Measurements from ENCODE around the gene EXT2.

The EXT2 gene

DNA sequence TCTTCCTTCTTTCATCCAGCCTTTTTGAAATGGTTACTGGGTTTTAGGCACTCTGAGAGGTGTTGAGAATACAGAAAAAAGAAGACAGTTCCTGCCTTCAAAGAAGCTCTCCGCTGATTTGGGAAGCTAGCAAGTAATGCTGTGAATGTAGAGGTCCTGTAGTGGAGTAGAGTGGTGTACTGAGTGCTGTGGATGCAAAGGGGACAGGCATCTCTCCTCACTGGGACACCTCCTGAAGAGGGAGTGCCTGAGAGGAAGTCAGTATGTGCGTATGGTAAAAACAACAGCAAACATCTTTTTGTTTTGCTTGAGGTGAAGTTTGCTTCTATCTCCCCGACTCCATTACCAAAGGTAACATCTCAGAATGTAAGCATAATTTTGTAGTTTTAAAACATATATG is 77.5 kb downstream of the EXT2 start:
- DNase-seq = no peak

- DNase-seq = no peak
These were observed 79.4 kb downstream of the EXT2 start for GRCh38 chr11:44174842-44175241.

DNA sequence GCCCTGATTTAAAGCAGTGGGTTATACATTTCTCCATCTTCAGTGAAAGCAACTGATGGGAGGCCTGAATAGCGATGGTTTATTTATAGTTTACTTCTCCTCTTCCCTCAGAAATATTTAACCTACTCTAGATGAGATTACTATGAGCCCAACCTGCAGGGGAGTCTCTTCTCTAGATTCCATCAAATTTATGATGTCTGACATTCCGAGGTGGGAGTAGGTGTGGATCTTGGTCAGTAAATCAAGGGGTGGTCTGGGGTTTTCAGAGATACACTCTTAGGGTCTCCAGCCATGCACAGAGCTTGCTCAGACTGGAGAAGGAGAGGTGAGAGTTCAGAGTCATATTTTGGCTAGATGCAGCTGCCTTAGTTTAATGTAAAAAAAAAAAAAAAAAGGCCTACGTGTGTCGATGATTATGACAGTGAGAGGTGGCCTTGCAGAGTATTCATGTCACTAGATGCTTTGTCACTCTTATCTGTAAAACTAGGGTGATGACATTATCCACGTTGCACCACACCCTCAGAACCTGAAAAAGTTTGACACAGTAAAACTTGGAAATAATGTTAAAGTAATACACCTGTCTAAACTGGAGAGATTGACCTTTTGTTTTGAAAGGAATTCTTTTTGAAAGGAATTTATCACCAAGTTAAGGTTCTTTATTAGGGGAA is 81.2 kb downstream of the EXT2 start:
- DNase-seq = no peak

DNA sequence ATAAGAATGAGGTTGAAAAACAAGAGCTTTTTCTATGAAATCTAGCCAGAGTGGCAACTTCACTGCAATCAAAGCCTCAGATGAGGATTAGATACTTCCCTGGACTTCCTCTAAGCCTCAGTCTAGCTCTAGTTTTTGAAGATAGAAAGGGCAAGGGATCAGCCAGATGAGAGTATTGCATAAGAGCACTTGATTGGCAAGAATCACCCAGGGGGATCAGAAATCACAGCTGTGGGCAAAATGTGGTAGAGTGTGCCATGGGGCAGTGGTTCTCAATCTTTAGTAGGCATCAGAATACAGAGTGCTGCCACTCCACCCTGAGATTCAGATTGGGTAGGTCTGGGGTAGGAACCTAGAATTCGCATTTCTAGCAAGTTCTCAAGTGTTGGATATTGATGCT is 82.4 kb downstream of the EXT2 start:
- no peak for DNase-seq

GRCh38 chr11:44178381-44178780 is 82.9 kb downstream of the EXT2 start:
- DNase-seq = no peak

GRCh38 chr11:44179173-44179572 is 83.7 kb downstream of the EXT2 start:
- no peak for DNase-seq

- no peak for DNase-seq
These were observed 84.6 kb downstream of the EXT2 start for GRCh38 chr11:44180107-44180506.

DNA sequence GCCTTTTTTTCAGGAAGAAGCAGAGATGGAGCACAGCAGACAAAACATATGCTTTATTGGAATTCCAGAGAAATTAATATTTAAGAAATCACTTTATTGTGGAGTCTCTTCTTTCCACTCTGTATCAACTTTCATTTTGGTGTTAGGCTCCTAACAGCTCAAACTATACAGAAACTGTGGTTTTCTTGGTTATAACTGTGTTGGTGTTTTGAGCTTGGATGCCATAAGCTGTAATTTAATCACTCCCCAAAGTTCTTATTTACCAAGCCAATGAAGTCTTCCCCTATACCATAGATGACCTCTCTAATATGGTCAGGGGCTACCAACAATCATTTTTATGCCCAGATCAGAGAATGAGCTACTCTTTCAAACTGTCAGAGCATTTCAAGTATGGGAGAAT is 90.0 kb downstream of the EXT2 start:
- DNase-seq = no peak

- no peak for DNase-seq
These were observed 90.9 kb downstream of the EXT2 start for GRCh38 chr11:44186321-44186930.

DNA sequence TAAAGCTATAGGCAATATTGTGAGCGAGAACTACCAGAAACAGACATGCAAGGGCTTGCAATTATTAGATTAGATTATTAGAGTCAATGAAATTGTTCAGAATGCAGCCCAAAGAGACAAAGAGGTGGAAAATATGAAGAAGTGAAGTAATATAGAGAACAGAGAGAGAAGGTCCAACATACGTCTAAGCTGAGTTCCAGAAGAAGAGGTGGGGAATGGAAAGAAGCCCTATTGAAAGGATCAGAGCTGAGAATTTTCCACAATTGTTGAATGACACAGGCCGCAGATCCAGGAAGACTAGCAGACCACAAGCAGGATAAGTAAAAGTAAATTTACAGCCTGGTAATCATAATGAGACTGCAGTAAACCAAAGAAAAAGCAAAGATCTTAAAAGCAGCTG is 93.2 kb downstream of the EXT2 start:
- no peak for DNase-seq

DNA sequence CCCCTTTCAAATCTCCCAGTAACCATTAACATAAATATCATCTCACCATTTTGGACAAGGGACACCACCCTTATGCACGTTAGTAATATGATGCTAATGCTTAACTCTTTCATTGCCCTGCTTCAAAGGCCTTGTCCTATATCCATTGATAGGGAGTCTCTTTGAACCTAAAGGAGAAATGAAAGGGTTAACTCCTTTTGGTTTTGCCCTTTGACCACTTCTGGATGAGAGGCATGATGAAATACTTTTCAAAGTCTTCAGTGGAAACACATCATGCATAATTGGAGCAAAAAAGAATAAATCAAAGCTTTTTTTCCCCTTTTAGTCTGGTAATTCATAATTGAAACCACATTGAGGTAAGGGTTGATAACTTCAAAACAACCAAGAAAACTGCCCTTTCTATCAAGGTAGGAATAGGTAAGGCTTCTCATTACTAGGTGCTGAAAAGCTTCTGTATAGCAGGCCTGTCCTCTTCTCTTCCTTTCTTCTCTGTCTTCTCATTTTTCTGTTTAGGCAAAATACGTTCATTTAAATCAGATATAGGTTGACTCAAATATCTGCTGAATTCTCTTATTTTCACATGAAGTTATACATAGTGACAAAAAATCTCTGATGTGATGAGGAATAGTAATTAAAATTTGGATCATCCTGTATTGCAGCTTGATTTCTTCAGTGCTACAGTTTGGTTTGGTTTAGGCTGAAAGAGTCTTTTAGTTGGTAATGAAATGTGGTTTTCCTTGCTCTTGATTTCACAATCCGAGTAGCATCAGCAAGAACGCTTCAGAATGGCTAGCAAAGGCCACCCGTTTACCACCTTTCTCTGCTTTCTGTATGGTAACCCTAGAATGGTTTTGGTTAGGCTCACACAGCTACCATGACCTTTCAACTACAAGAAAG is 94.8 kb downstream of the EXT2 start:
- no peak for DNase-seq

GRCh38 chr11:44190883-44191230 is 95.4 kb downstream of the EXT2 start:
- no peak for DNase-seq

DNA sequence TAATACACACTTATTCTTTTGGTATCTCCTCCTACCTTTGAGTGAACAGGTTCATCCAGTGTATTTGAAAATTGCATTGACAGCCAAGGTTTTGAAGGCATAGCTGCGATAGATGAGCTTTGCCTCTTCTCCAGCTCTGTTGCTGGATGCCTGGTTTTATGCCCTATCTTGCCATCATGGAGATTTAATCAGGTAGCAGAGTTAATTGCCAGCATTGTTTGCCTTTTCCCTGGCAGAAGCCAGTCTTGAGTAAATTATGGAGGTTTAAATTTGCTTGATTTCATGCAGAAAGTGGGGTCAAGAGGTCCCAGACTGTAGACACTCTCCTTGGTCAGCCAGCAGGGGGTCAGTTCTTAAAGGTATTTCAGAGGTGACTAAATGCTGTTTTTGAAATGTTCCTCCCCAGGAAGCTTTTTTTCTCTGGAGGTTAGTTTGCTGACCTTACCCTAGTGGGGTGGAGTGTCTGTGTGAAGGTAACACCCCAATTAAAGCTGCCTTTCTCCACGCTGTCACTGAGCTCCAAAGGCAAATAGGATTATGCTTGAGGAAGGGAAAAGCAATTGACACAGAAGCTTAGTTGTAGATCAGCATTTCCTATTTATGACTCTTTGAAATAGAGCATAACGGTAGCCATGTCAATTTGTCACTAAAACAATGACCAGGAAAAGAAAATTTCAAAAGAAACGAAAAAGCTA is 96.0 kb downstream of the EXT2 start:
- no peak for DNase-seq

DNA sequence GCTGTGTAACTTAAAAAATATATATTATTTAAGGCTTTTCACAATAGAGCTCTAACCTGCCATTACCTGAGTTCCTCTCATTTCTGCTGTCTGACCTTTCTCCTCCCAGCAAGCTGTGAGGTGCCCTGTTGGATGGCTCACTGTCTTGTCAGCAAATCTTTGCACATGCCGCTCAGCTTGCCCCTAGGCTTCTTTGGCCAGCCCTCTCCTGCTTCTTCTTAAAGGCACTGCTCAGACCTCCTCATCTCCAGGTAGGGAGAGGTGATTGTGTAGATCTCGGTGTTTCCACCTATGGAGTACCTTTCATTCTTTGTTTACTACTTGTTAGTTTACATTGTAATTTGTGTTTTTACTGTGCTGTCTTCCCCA is 96.5 kb downstream of the EXT2 start:
- DNase-seq = no peak

DNA sequence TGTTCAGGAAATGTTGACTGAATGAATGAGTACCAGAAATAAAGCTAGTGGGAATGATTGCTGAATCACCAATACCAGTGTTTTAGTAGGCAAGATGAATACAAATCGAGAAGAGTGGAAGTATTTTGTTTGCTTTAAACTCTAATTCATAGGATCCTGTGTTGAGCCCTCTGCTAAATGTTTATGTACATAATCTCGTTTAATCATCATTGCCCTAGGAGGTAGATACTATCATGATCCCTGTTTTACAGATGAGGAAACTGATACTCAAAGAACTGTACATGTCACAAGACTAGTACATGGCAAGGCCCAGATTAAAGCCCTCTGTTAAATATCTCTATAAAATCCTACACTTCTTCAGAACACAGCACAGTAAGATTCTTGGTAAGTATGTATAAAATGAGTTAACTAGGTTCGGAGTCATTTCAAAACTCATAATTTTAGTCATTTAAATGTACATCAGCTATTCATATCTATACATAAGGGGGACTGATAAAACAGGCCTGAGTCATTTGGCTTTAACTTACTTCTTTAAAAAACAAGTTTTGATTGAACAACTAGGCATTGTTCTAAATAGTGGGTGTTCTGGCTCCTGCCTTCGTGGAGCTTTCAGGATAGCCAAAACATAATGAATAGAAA is 97.1 kb downstream of the EXT2 start:
- no peak for DNase-seq

DNA sequence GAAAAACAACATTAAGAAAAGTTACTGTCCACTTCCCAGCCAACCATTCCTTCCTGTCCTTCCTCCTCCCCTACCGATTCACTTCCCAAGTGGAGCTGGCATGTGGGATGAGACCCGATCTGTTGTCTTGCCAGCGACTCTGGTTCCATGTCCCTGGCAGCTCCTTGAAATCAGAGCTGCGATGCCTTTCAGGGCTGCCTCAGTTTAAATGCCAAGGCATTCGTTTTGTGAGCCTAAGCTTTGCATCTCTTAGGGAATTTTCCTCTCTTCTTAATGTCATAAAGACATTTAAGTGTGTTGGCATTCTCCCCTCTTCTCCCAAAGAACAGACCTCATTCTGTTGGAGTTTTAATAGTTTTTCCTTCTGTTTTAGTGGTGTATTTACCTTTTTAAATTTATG is 98.4 kb downstream of the EXT2 start:
- DNase-seq = no peak

GRCh38 chr11:44198146-44198724 is 102.8 kb downstream of the EXT2 start:
- DNase-seq = no peak

- no peak for DNase-seq
These were observed 103.8 kb downstream of the EXT2 start for GRCh38 chr11:44199298-44199697.

GRCh38 chr11:44199816-44200215 is 104.3 kb downstream of the EXT2 start:
- no peak for DNase-seq

DNA sequence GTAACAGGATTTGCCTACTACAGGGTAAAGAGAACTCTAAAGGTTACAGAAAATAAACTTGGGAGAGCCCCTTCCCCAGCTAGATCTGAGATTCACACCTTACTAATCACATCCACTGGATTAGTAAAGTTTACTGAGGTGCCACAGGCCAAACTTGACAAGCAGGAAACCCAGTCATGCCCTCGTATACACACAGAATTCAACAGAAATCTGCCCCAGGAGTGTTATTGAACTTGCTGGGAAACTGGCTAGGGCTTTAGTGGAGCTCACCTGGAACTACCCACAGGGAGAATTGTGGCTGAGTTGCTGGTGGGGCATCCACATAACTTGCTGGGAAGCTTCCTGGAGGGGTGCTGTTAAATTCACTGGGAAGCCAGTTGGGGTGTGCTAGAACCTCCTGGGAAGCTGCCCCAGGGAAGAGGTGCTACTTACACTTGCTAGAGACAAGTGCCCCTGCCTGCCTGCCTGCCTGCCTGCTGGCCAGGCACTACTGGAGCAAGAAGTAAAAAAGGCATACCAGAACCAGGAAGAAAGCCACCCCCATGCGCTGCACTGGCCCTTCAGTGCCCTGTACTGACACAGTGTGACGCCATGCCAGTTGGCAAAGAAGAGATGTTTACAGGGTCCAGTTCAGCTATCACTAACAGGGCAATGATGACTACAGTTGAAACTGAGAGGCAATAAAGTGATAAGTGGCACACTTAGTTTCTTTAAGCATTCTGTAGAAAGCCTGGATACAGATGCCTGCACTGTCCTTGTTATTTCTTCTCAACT is 108.0 kb downstream of the EXT2 start:
- DNase-seq = no peak

DNA sequence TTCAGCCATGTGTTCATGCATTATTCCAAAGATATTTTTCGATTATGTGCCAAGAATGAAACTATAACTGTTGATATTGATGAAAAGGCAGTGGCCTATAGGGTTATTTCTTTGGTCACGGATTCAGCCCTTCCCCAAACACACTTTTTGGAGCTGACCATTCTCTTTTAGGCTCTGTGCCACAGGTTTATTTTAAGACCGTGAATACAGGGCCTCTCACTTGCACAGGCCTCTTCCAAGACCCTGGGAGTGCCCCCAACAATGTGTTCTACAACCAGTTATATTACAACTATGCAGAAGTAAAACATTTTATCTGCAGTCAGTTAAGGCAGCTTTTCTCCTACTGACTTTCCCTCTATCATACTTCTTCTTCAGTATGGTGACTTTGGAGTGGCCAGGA is 109.9 kb downstream of the EXT2 start:
- no peak for DNase-seq

- no peak for DNase-seq
These were observed 110.4 kb downstream of the EXT2 start for GRCh38 chr11:44205836-44206235.

Data from activated CD8-positive, alpha-beta memory T cell treated with anti-CD3 and anti-CD28 coated beads, Interleukin-2, amount 50 U/mL, for 4 hours (primary cell).